ENCODE measurements around the gene SLC45A2.
"Not testable (repeated sequence)": the region's sequence is repeated elsewhere in the genome, so short reads cannot be mapped to it uniquely, and the experiment has no call there.

SLC45A2 gene

DNA sequence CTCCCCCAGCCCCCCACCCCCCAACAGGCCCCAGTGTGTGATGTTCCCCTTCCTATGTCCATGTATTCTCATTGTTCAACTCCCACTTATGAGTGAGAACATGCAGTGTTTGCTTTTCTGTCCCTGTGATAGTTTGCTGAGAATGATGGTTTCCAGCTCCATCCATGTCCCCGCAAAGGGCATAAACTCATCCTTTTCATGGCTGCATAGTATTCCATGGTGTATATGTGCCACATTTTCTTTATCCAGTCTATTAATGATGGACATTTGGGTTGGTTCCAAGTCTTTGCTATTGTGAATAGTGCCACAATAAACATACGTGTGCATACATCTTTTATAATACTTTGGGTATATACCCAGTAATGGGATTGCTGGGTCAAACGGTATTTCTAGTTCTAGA, 69.6 kb downstream of the SLC45A2 start:
- DNase-seq = not testable (repeated sequence)

- peak; percentile 23 for DNase-seq
Measured at GRCh38 chr5:33906248-33906647, 78.2 kb downstream of the SLC45A2 start.

- DNase-seq = no peak
Measured at GRCh38 chr5:33905381-33905780, 79.1 kb downstream of the SLC45A2 start.

DNA sequence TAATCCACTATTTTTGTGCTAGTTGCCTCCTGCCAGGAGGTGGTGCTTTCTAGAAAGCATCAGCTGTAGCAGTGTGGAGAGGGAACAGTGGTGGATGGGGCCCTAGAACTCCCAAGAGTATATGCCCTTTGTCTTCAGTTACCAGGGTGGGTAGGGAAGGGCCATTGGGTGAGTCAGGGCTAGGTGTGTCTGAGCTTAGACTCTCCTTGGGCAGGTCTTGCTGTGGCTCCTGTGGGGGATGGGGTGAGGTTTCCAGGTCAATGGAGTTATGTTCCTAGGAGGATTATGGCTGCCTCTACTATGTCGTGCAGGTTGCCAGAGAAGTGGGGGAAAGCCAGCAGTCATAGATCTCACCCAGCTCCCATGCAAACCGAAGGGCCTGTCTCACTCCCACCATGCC, 81.4 kb downstream of the SLC45A2 start:
- DNase-seq = no peak

DNA sequence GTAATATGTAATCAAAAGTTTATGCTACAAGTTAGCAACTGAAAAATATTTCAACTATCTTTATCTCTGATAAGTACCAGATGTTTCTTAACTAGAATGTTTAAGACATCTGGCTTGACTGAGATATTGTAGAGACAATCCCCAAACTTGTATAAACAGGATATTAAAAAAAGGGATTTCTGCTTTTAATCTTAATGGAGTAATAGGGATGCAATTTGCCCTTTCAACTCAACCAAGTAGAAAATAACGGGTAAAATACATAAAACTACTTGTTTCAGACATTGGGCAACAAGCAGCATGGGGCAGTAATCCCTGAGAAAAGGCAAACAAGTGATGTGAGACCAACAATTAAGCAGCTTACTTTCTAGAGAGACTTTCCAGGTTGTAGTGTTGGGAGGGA, 83.3 kb downstream of the SLC45A2 start:
- DNase-seq = peak; percentile 53

Measured in fibroblast of skin of scalp (primary cell).